ENCODE data around the gene MANEAL.

MANEAL gene

GRCh38 chr1:37822906-37823815, 29.5 kb downstream of the MANEAL start:
- no peak for DNase-seq (ENCODE audit: low read depth, low spot score)

GRCh38 chr1:37824001-37824400, 30.4 kb downstream of the MANEAL start:
- DNase-seq (ENCODE audit: low read depth, low spot score): no peak
- peak overlapping the region; percentile 17 for H3K27ac ChIP-seq

More at GRCh38 chr1:37822906-37823815, 29.5 kb downstream of the MANEAL start:
- H3K27ac ChIP-seq: peak overlapping the region; percentile 17

GRCh38 chr1:37825506-37825905, 31.9 kb downstream of the MANEAL start:
- peak overlapping the region; percentile 15 for H3K27ac ChIP-seq
- no peak for DNase-seq (ENCODE audit: low read depth, low spot score)

GRCh38 chr1:37828410-37829074, 34.9 kb downstream of the MANEAL start:
- DNase-seq (ENCODE audit: low read depth, low spot score): no peak
- peak overlapping the region; percentile 51 for H3K27ac ChIP-seq

GRCh38 chr1:37831109-37831508, 37.5 kb downstream of the MANEAL start:
- no peak overlapping the region for H3K27ac ChIP-seq
- no peak for DNase-seq (ENCODE audit: low read depth, low spot score)

- no peak overlapping the region for H3K27ac ChIP-seq
- DNase-seq (ENCODE audit: low read depth, low spot score): no peak
Measured at GRCh38 chr1:37831809-37832208, 38.2 kb downstream of the MANEAL start.

- H3K27ac ChIP-seq: no peak overlapping the region
- no peak for DNase-seq (ENCODE audit: low read depth, low spot score)
Measured at GRCh38 chr1:37836788-37837187, 43.1 kb downstream of the MANEAL start.

- H3K27ac ChIP-seq: no peak overlapping the region
Measured at GRCh38 chr1:37839676-37840075, 46.0 kb downstream of the MANEAL start.

GRCh38 chr1:37840711-37841110, 47.1 kb downstream of the MANEAL start:
- H3K27ac ChIP-seq: no peak overlapping the region
- DNase-seq (ENCODE audit: low read depth, low spot score): no peak

More at GRCh38 chr1:37839676-37840075, 46.0 kb downstream of the MANEAL start:
- DNase-seq (ENCODE audit: low read depth, low spot score): no peak

- no peak overlapping the region for H3K27ac ChIP-seq
- no peak for DNase-seq (ENCODE audit: low read depth, low spot score)
Measured at GRCh38 chr1:37841652-37842051, 48.0 kb downstream of the MANEAL start.

GRCh38 chr1:37844536-37844935, 50.9 kb downstream of the MANEAL start:
- no peak for DNase-seq (ENCODE audit: low read depth, low spot score)
- H3K27ac ChIP-seq: no peak overlapping the region

- DNase-seq (ENCODE audit: low read depth, low spot score): no peak
- H3K27ac ChIP-seq: no peak overlapping the region
Measured at GRCh38 chr1:37845049-37845646, 51.5 kb downstream of the MANEAL start.

GRCh38 chr1:37845786-37846185, 52.1 kb downstream of the MANEAL start:
- H3K27ac ChIP-seq: no peak overlapping the region
- no peak for DNase-seq (ENCODE audit: low read depth, low spot score)

- H3K27ac ChIP-seq: no peak overlapping the region
- DNase-seq (ENCODE audit: low read depth, low spot score): no peak
Measured at GRCh38 chr1:37846647-37847339, 53.1 kb downstream of the MANEAL start.

GRCh38 chr1:37849480-37849879, 55.8 kb downstream of the MANEAL start:
- H3K27ac ChIP-seq: no peak overlapping the region
- no peak for DNase-seq (ENCODE audit: low read depth, low spot score)

GRCh38 chr1:37850352-37850955, 56.8 kb downstream of the MANEAL start:
- peak overlapping the region; percentile 30 for H3K27ac ChIP-seq
- DNase-seq (ENCODE audit: low read depth, low spot score): no peak

All from epithelial cell of prostate (primary cell).